Mucosa of gallbladder (tissue), 1 donor: ENCODE results near the gene PDAP1. TPM values are rescaled to one million over a fixed set of nuclear protein-coding genes. Genes with fewer than 3 reads are reported as not detected.
A peak's percentile ranks its signal among the peaks of the same experiment; 100 is the strongest.

Experiments used
- DNase-seq: peaks from one replicate; pipeline ENCODE4 v3.0.0-alpha.2; 2020; ENCODE audit warnings: low spot score
- total RNA-seq: library from RNA; stranded (reverse); gene quantifications from one replicate; pipeline ENCODE4 v1.2.1, GENCODE V29; 2021
- donor health status: DM: no; HTN: no; CAD: no.

Gene PDAP1
- total RNA-seq, 1 donor from 2014 or later: 83.7 TPM

- DNase-seq: no peak
These were observed 16.7 kb upstream of the PDAP1 start for GRCh38 chr7:99424932-99425730.

DNA sequence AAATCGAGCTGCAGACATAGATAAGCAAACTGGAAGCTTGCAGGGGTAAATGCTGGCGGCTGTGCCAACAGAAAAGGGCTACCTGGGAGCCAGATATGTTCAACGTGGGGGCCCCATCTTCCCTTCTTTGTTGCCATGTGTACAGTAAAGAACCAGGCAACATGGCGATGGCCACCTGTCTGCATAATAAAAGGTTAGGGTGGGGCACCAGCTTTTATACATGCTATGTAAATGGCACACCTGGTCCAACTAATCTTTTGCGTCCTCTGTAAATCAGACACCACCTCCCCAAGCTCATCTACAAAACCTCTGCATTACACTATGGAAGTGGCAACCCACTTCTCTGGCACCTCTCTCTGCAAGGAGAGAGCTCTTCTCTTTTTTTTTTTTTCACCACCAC is 14.2 kb upstream of the PDAP1 start:
- DNase-seq: no peak

GRCh38 chr7:99422186-99422585 is 13.8 kb upstream of the PDAP1 start:
- no peak for DNase-seq

GRCh38 chr7:99420986-99421385 is 12.6 kb upstream of the PDAP1 start:
- DNase-seq: no peak

GRCh38 chr7:99420213-99420612 is 11.8 kb upstream of the PDAP1 start:
- DNase-seq: no peak

GRCh38 chr7:99419323-99420021 is 11.1 kb upstream of the PDAP1 start:
- DNase-seq: no peak

DNA sequence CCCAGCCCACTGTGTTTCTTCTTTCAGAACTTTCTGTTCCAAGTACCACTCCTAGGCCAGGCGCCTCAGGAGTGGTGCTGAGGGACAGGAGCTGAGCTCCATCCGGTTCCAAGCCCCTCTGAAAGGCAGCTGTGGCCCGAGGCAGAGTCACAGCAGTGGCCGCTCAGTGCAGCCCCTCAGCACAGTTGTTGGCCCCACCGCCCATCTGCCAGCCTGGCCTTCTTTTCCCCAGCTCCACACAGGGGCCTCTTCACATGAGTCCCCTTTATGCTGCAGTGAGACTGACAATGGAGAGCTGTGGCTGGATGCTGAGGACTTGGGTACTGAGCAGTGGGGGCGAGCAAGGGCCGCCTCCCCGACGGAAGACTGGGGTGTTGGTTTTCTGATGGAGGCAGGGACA is 9.9 kb upstream of the PDAP1 start:
- DNase-seq: no peak

DNA sequence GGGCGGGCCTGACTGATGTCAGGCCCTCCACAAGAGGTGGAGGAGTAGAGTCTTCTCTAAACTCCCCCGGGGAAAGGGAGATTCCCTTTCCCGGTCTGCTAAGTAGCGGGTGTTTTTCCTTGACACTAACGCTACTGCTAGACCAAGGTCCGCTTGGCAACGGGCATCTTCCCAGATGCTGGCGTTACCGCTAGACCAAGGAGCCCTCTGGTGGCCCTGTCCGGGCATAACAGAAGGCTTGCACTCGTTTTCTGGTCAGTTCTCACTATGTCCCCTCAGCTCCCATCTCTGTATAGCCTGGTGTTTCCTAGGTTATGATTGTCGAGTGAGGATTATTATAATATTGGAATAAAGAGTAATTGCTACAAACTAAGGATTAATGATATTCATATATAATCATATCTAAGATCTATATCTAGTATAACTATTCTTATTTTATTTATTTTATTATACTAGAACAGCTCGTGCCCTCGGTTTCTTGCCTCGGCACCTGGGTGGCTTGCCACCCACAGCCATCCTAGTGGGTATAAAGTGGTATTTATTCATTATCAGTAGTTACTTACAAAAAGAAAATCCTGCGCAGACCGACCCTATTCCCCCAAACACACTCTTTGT is 7.2 kb upstream of the PDAP1 start:
- peak; percentile 75 for DNase-seq

DNA sequence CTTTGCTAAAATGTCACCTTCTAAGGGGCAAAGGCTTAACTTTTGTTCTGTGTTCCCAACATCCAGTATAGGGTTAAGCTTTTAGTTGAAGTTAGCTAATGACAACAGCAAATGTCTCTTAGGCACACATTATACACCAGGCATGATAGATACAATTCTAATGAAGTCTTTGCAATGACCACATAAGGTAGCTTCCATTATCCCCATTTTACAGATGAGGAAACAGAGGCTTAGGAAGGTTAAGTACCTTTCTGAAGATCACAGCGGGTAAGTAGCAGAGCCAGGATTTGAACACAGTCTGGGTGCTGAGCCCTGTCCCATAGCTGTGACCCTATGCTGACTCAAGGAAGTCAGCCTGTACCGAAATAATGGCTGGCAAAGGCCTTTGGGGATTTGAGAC is 2.2 kb upstream of the PDAP1 start:
- no peak for DNase-seq

DNA sequence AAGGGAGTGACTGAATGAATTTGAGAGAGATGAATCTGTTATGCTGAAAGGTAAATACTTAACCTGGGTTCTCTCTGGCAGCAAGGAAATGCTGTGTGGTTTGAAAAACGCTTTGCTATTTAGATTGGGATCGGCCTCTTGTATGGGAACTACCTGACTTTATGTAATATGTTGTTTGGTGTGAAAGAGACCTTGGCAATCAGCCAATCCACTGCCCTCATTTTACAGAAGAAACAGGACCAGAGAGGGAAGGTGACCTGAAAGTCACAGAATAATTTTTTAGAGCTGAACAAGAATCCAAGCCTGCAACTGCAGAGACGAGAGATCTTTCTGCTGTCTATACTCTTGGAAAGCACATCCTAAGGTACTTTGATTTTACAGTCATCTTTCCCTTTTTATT is 1.4 kb upstream of the PDAP1 start:
- DNase-seq: no peak

DNA sequence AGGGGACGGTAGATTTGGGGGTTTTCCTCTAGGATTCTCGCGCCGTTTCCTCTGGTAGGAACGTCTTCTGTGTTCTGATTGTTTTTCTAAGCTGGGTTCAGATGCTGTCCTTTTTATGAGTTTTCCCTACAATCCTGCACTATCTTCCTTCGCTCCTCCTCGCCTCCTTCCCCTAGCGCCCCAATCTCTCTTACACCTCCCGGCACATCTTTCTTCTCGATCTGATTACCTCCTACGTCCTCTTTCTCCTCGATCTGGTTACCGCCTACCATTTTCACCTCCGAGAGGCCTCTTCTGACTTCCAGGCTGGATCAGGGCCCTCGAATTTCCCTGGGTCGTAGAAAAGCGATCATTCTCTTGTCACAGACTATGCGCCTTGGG is 785 bp upstream of the PDAP1 start:
- DNase-seq: no peak

GRCh38 chr7:99407872-99408378 is 472 bp downstream of the PDAP1 start:
- no peak for DNase-seq

GRCh38 chr7:99406557-99406956 is 1.8 kb downstream of the PDAP1 start:
- no peak for DNase-seq

DNA sequence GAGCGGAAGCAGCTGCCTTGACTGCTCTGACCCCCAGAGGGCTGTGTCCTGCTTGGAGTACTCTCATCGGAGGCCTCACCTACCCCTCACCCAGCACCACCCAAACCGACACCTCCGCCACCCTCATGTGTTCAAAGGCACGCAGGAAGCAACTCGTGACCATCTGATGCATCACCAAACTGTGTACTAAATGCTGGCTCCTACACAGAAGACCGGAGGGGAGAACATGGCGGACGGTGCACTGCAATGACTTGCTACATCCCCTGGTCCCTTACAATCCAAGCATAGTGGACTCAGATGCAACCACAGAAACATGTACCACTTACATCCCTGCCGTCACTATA is 3.4 kb downstream of the PDAP1 start:
- no peak for DNase-seq

GRCh38 chr7:99404235-99404976 is 4.0 kb downstream of the PDAP1 start:
- no peak for DNase-seq

DNA sequence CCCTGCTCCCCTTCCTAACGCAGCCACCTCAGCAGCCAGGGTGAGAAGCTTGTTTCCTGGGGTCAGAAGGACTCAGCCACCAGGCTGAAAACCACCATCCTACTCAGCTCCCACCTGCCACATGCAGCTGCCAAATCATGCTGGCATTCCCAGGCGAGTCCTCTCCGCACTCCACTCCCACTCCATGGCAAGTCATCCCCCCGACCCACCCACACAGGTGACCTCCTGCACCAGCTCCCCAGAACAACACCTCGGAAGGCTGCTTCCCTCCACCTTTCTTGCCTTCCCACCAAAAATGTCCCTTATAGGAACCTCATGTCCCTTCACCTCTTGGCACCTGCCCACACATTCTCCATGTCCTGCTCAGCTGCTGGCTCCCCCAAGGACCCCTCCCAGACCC is 4.6 kb downstream of the PDAP1 start:
- DNase-seq: no peak

GRCh38 chr7:99402854-99403253 is 5.5 kb downstream of the PDAP1 start:
- DNase-seq: no peak

- DNase-seq: no peak
These were observed 8.8 kb downstream of the PDAP1 start for GRCh38 chr7:99399597-99399996.

DNA sequence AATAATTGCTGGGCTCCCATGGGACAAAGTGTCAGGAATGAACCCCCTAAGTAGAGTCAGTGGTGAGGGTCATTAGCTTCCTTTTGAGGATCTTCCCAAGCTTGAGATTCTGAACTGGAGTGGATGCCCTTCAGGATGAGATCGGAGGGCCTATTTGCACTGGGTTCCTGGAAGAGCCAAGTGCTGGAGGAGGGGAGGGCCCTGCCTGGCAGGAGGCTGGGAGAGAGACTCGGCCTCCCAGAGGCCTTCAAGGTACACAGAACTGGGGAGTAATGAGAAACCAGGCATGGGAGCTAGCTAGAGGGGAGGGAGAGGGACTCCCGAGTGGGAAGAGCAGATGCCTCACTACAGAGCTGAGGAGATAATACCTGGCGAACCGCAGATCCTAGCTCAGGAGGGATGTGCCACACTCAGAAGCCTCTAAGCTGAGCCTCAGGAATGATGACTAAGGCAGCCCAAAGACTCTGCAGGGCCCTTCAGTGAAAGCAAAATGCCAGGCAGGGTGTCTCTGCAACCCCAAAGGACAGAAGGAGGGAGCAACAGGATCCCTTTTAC is 9.4 kb downstream of the PDAP1 start:
- DNase-seq: no peak

DNA sequence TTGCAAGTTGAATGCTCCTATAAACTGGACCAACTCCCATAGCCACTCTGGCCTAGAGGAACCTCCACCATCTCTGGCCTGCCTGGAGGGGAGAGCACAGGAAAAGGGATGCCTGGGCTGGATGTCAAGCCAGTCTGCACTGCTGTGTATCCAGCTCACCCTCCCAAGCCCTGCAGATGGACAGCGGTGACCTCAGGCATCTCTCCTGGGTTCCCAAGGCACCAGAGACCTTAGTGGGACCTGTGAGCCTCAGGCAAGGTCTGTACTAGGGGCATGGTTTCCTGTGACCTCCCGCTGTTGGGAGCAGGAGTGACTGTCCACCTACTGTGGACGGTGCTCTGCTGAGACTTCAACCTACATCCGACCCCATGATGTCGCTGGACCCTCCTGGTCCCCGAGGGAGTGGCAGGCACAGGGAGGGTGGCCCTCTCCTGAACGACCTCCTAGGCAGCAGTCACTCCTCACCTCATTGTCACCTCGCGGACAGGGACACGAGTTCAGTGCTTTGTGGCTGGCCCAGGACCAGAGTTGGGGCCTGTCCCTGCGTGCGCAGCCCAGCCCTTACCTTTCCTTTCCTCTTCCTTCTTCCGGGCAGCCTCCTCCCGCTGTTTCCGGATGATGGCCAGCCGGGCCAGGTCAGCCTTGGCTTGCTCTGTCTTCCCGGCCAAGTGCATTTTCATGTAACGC is 11.0 kb downstream of the PDAP1 start:
- no peak for DNase-seq
